ACC112 (cell line): Measurements from ENCODE around the gene CADM1.

ENCODE experiments used
- H2AFZ ChIP-seq: fragments of 200-600 bp; sonication (generic); one replicate; pipeline ENCODE4 v1.6.0; 2017; ENCODE audit warnings: antibody characterized with exemption, low read length; ENCODE audit not compliant: unreplicated experiment
- H3K27ac ChIP-seq: fragments of 200-600 bp; sonication (generic); 2 replicates; pipeline ENCODE4 v1.5.1; 2014; ENCODE audit warnings: low read depth, mild to moderate bottlenecking, antibody characterized with exemption, low read length, moderate library complexity
- H3K27me3 ChIP-seq: fragments of 200-600 bp; sonication (generic); 2 replicates; pipeline ENCODE4 v1.6.1; 2014; ENCODE audit warnings: mild to moderate bottlenecking, antibody characterized with exemption, low read length, moderate library complexity, mixed read lengths; ENCODE audit not compliant: insufficient read depth
- H3K36me3 ChIP-seq: fragments of 200-600 bp; sonication (generic); 2 replicates; pipeline ENCODE4 v1.6.1; 2016; ENCODE audit warnings: mild to moderate bottlenecking, antibody characterized with exemption, low read length, moderate library complexity, mixed read lengths; ENCODE audit not compliant: insufficient read depth
- H3K4me1 ChIP-seq: fragments of 200-600 bp; sonication (generic); one replicate; pipeline ENCODE4 v1.6.1; 2016; ENCODE audit warnings: low read length, mixed read lengths; ENCODE audit not compliant: insufficient read depth, unreplicated experiment, control insufficient read depth
- H3K4me3 ChIP-seq: fragments of 200-600 bp; sonication (generic); 2 replicates; pipeline ENCODE4 v1.5.1; 2014; ENCODE audit warnings: mild to moderate bottlenecking, low read depth, low read length
- H3K79me2 ChIP-seq: fragments of 200-600 bp; sonication (generic); one replicate; pipeline ENCODE4 v1.6.0; 2016; ENCODE audit warnings: low read length; ENCODE audit not compliant: control insufficient read depth, unreplicated experiment, insufficient read depth

CADM1 gene

GRCh38 chr11:115300660-115301428 is 203.4 kb downstream of the CADM1 start:
- Histone ChIP-seq H3K79me2 (no peaks in the 10 kb centered on the region), H3K4me3 (no peak overlapping the region), H3K27me3 (no peaks in the 10 kb centered on the region), H3K27ac (no peak overlapping the region), H3K36me3 (no peaks in the 10 kb centered on the region), H3K4me1 (no peaks in the 10 kb centered on the region), H2AFZ (no peak overlapping the region)

- H3K4me1 ChIP-seq = no peaks in the 10 kb centered on the region
- H3K27me3 ChIP-seq = no peaks in the 10 kb centered on the region
- no peak overlapping the region for H2AFZ ChIP-seq
Measured at GRCh38 chr11:115298300-115299012, 205.8 kb downstream of the CADM1 start.

GRCh38 chr11:115297330-115297729 is 206.9 kb downstream of the CADM1 start:
- no peaks in the 10 kb centered on the region for H3K4me1 ChIP-seq
- no peaks in the 10 kb centered on the region for H3K36me3 ChIP-seq
- H3K27ac ChIP-seq = no peak overlapping the region
- no peaks in the 10 kb centered on the region for H3K27me3 ChIP-seq
- no peak overlapping the region for H3K4me3 ChIP-seq
- no peaks in the 10 kb centered on the region for H3K79me2 ChIP-seq
- no peak overlapping the region for H2AFZ ChIP-seq

More at GRCh38 chr11:115298300-115299012, 205.8 kb downstream of the CADM1 start:
- Histone ChIP-seq H3K27ac (no peak overlapping the region), H3K79me2 (no peaks in the 10 kb centered on the region), H3K4me3 (no peak overlapping the region), H3K36me3 (no peaks in the 10 kb centered on the region)

- no peak overlapping the region for H3K27ac ChIP-seq
- no peak overlapping the region for H3K4me3 ChIP-seq
- no peaks in the 10 kb centered on the region for H3K36me3 ChIP-seq
- no peaks in the 10 kb centered on the region for H3K4me1 ChIP-seq
- H2AFZ ChIP-seq = no peak overlapping the region
- H3K27me3 ChIP-seq = no peaks in the 10 kb centered on the region
- H3K79me2 ChIP-seq = no peaks in the 10 kb centered on the region
Measured at GRCh38 chr11:115291325-115291724, 212.9 kb downstream of the CADM1 start.

- H3K4me3 ChIP-seq = no peak overlapping the region
- no peak overlapping the region for H2AFZ ChIP-seq
- H3K36me3 ChIP-seq = no peaks in the 10 kb centered on the region
Measured at GRCh38 chr11:115290893-115291292, 213.3 kb downstream of the CADM1 start.

GRCh38 chr11:115290479-115290878 is 213.7 kb downstream of the CADM1 start:
- no peaks in the 10 kb centered on the region for H3K27me3 ChIP-seq
- no peak overlapping the region for H3K4me3 ChIP-seq
- no peak overlapping the region for H3K27ac ChIP-seq
- H3K36me3 ChIP-seq = no peaks in the 10 kb centered on the region
- H3K79me2 ChIP-seq = no peaks in the 10 kb centered on the region
- no peak overlapping the region for H2AFZ ChIP-seq
- no peaks in the 10 kb centered on the region for H3K4me1 ChIP-seq

More at GRCh38 chr11:115290893-115291292, 213.3 kb downstream of the CADM1 start:
- no peak overlapping the region for H3K27ac ChIP-seq
- no peaks in the 10 kb centered on the region for H3K27me3 ChIP-seq
- H3K79me2 ChIP-seq = no peaks in the 10 kb centered on the region
- no peaks in the 10 kb centered on the region for H3K4me1 ChIP-seq

GRCh38 chr11:115287266-115287665 is 216.9 kb downstream of the CADM1 start:
- Histone ChIP-seq H3K36me3 (no peaks in the 10 kb centered on the region), H3K27ac (no peak overlapping the region), H2AFZ (no peak overlapping the region), H3K4me3 (no peak overlapping the region), H3K4me1 (no peaks in the 10 kb centered on the region), H3K79me2 (no peaks in the 10 kb centered on the region), H3K27me3 (no peaks in the 10 kb centered on the region)

- Histone ChIP-seq H3K4me1 (no peaks in the 10 kb centered on the region), H3K79me2 (no peaks in the 10 kb centered on the region), H3K27ac (no peak overlapping the region), H3K4me3 (no peak overlapping the region), H3K27me3 (no peaks in the 10 kb centered on the region), H3K36me3 (no peaks in the 10 kb centered on the region), H2AFZ (no peak overlapping the region)
Measured at GRCh38 chr11:115286614-115287013, 217.6 kb downstream of the CADM1 start.

GRCh38 chr11:115284773-115285172 is 219.4 kb downstream of the CADM1 start:
- H2AFZ ChIP-seq = no peak overlapping the region
- H3K27ac ChIP-seq = no peak overlapping the region
- no peaks in the 10 kb centered on the region for H3K79me2 ChIP-seq
- H3K4me3 ChIP-seq = no peak overlapping the region
- H3K36me3 ChIP-seq = no peaks in the 10 kb centered on the region
- H3K4me1 ChIP-seq = no peaks in the 10 kb centered on the region
- H3K27me3 ChIP-seq = no peaks in the 10 kb centered on the region

GRCh38 chr11:115282923-115283322 is 221.3 kb downstream of the CADM1 start:
- Histone ChIP-seq H3K36me3 (no peaks in the 10 kb centered on the region), H3K4me1 (no peaks in the 10 kb centered on the region), H2AFZ (no peak overlapping the region), H3K4me3 (no peak overlapping the region), H3K79me2 (no peaks in the 10 kb centered on the region), H3K27ac (no peak overlapping the region), H3K27me3 (no peaks in the 10 kb centered on the region)

- H3K27ac ChIP-seq = no peak overlapping the region
- H3K27me3 ChIP-seq = no peaks in the 10 kb centered on the region
- no peak overlapping the region for H2AFZ ChIP-seq
- H3K36me3 ChIP-seq = no peaks in the 10 kb centered on the region
- no peak overlapping the region for H3K4me3 ChIP-seq
- no peaks in the 10 kb centered on the region for H3K4me1 ChIP-seq
- no peaks in the 10 kb centered on the region for H3K79me2 ChIP-seq
Measured at GRCh38 chr11:115280775-115281174, 223.4 kb downstream of the CADM1 start.
